GM12878 (cell line): ENCODE measurements around the gene FBLN5. TPM values are rescaled to one million over a fixed set of nuclear protein-coding genes. Genes with fewer than 3 reads are reported as not detected.

Experiments used
- ATAC-seq: fragments of 200-7000 bp; cut with Tn5 transposase; 3 replicates; pipeline ENCODE4 v1.9.1; 2020; ENCODE audit warnings: mild to moderate bottlenecking, moderate library complexity
- BruUV-seq: library from RNA; stranded (reverse); fragments of 400-500 nt; replicated peaks from 2 replicates; lab custom pipeline; 2021; lab: Mats Ljungman, UMichigan
- CTCF ChIA-PET: fragments of 300-600 bp; sonication (Branson Sonifier 250); formaldehyde crosslinking; extraction: SDS; loops from one replicate; lab custom pipeline; 2021; ENCODE audit warnings: inconsistent platforms; lab: Yijun Ruan, JAX
- POLR2A ChIA-PET: fragments of 350-600 bp; formaldehyde crosslinking; extraction: SDS; loops from one replicate; lab custom pipeline; 2021; ENCODE audit warnings: inconsistent platforms; lab: Charles Lee
- RAD21 ChIA-PET: fragments of 300-600 bp; sonication (Branson Sonifier 250); formaldehyde crosslinking; loops from one replicate; lab custom pipeline; 2023; ENCODE audit warnings: antibody characterized with exemption; ENCODE audit not compliant: unreplicated experiment; lab: Charles Lee
- SMC1A ChIA-PET: fragments of 300-600 bp; sonication (Branson Sonifier 250); formaldehyde crosslinking; loops from one replicate; lab custom pipeline; 2023; ENCODE audit not compliant: unreplicated experiment, uncharacterized antibody; lab: Charles Lee
- DNase-seq: peaks from one replicate; pipeline ENCODE4 v3.0.0-alpha.2; 2011; ENCODE audit warnings: low read depth, low spot score
- FAIRE-seq: peaks from 3 replicates; lab custom pipeline; 2011; peaks lifted over from hg19 to GRCh38; lab: Jason Lieb, UNC
- H2AFZ ChIP-seq: 2 replicates; pipeline ENCODE4 v1.6.0; 2011; ENCODE audit warnings: low read depth, low read length, control low read depth; ENCODE audit not compliant: control insufficient read depth
- H3K27ac ChIP-seq: 2 replicates; pipeline ENCODE4 v1.5.1; 2011; ENCODE audit warnings: control low read depth; ENCODE audit not compliant: control insufficient read depth, insufficient read depth
- H3K27me3 ChIP-seq, 2 experiments: replicated peaks in 1 of 2; 2 replicates each; pipeline versions ENCODE4 v1.6.0 to v1.6.1; 2011; ENCODE audit warnings: low read length in 1 of 2; ENCODE audit not compliant: control insufficient read depth in 2 of 2, insufficient read depth in 2 of 2
- H3K36me3 ChIP-seq, 2 experiments: 2 replicates each; pipeline ENCODE4 v1.5.1; 2011; ENCODE audit warnings: low read length in 1 of 2; ENCODE audit not compliant: control insufficient read depth in 2 of 2, insufficient read depth in 2 of 2
- H3K4me1 ChIP-seq: 2 replicates; pipeline ENCODE4 v1.6.1; 2011; ENCODE audit warnings: mild to moderate bottlenecking, low read length, moderate library complexity, mixed read lengths; ENCODE audit not compliant: control insufficient read depth, insufficient read depth
- H3K4me2 ChIP-seq: 2 replicates; pipeline ENCODE4 v1.6.0; 2011; ENCODE audit warnings: control low read depth; ENCODE audit not compliant: control insufficient read depth, insufficient read depth
- H3K4me3 ChIP-seq: fragments of 200-600 bp; sonication (generic); 2 replicates; pipeline ENCODE4 v1.5.1; 2016
- H3K79me2 ChIP-seq: 2 replicates; pipeline ENCODE4 v1.6.0; 2011; ENCODE audit warnings: low read length; ENCODE audit not compliant: control insufficient read depth, insufficient read depth
- H3K9ac ChIP-seq: 2 replicates; pipeline ENCODE4 v1.8.0; 2011; ENCODE audit warnings: low read length, control low read depth, mixed read lengths; ENCODE audit not compliant: control insufficient read depth, insufficient read depth
- H3K9me3 ChIP-seq: replicated peaks from 3 replicates; pipeline ENCODE4 v1.5.1; 2011; ENCODE audit warnings: mild to moderate bottlenecking, low read length; ENCODE audit not compliant: control insufficient read depth, insufficient read depth
- H4K20me1 ChIP-seq: 2 replicates; pipeline ENCODE4 v1.6.0; 2011; ENCODE audit not compliant: control insufficient read depth, insufficient read depth
- ASH2L ChIP-seq: fragments of 300-600, 200-600 bp; sonication (generic); IDR thresholded peaks from 2 replicates; pipeline ENCODE4 v1.6.1; 2017; ENCODE audit warnings: low read depth, mild to moderate bottlenecking, borderline replicate concordance
- CBX5 ChIP-seq: sonication (generic); IDR thresholded peaks from 2 replicates; pipeline ENCODE4 v1.6.1; 2016; ENCODE audit warnings: low read depth, moderate library complexity, mild to moderate bottlenecking, inconsistent platforms
- CHD1 ChIP-seq: IDR thresholded peaks from 2 replicates; pipeline ENCODE4 v1.6.1; 2012; ENCODE audit warnings: low read depth, low read length, improper control_type of control experiment
- EZH2 ChIP-seq: IDR thresholded peaks from 2 replicates; pipeline ENCODE4 v1.6.1; 2012; ENCODE audit warnings: low read depth, mild to moderate bottlenecking, control low read depth, inconsistent platforms, low read length, borderline replicate concordance; ENCODE audit not compliant: control insufficient read depth
- IKZF2 ChIP-seq, 2 experiments: fragments of 450-650 bp; IDR thresholded peaks; 2 replicates each; pipeline ENCODE4 v1.6.1; 2017; ENCODE audit warnings: mild to moderate bottlenecking in 2 of 2, moderate library complexity in 2 of 2
- NBN ChIP-seq: fragments of 450-650 bp; IDR thresholded peaks from 2 replicates; pipeline ENCODE4 v1.6.1; 2016
- NFYB ChIP-seq: IDR thresholded peaks from 2 replicates; pipeline ENCODE4 v1.6.1; 2011; ENCODE audit warnings: low read depth, mild to moderate bottlenecking, low read length, improper control_type of control experiment, moderate library complexity; ENCODE audit not compliant: insufficient read depth
- NRF1 ChIP-seq: conservative IDR thresholded peaks from 2 replicates; pipeline ENCODE4 v1.6.1; 2011; ENCODE audit warnings: mild to moderate bottlenecking, low read depth, low read length, improper control_type of control experiment
- SMC3 ChIP-seq: IDR thresholded peaks from 2 replicates; pipeline ENCODE4 v1.6.1; 2011; ENCODE audit warnings: low read length, improper control_type of control experiment, borderline replicate concordance
- TCF12 ChIP-seq: IDR thresholded peaks from 2 replicates; pipeline ENCODE4 v1.6.1; 2011; ENCODE audit warnings: low read depth, mild to moderate bottlenecking, low read length
- ZNF217 ChIP-seq: fragments of 450-650 bp; IDR thresholded peaks from 2 replicates; pipeline ENCODE4 v1.6.1; 2017; ENCODE audit warnings: antibody characterized with exemption, mild to moderate bottlenecking
- WGBS: methylation state at CpG from one replicate; pipeline ENCODE4 v1.1.6; 2016; ENCODE audit warnings: low lambda C conversion rate; ENCODE audit not compliant: insufficient replicate concordance, insufficient coverage; ENCODE audit errors: missing lambda C conversion rate; 5-methylcytosine and 5-hydroxymethylcytosine counted together
- in situ Hi-C: fragments of 300-500 bp; cut with MboI; formaldehyde crosslinking; loops from 9 replicates; pipeline ENCODE4 v1.14.3; 2018; ENCODE audit warnings: mixed read lengths
- intact Hi-C: fragments of 100-400 bp; cut with micrococcal nuclease; formaldehyde crosslinking; loops from one replicate; pipeline ENCODE4 v1.14.2; 2022; ENCODE audit not compliant: unreplicated experiment
- polyA plus RNA-seq, 11 experiments: library from polyadenylated mRNA; depleted of rRNA in 4 of 11; unstranded in 6 of 11; stranded (reverse) in 5 of 11; fragments of >200 nt; fragmentation: Nextera tagmentation in 4 of 11; fragmentation: Illumina TruSeq in 1 of 11; extraction: Ambion mirVana in 4 of 11; extraction: Trizol in 1 of 11; gene quantifications; 1 replicate in 1 of 11; 2 replicates in 10 of 11; pipeline versions ENCODE4 v1.2.1 to v1.2.3, GENCODE V29; 2011 to 2016; ENCODE audit warnings: inconsistent platforms in 2 of 11, missing spikeins in 2 of 11, low read depth in 1 of 11
- total RNA-seq, 4 experiments: library from RNA; depleted of rRNA in 3 of 4; stranded (reverse); fragments of >200 nt in 3 of 4; fragmentation: Illumina TruSeq in 1 of 4; extraction: Trizol in 1 of 4; gene quantifications; 2 replicates each; pipeline versions ENCODE4 v1.2.1 to v1.2.3, GENCODE V29; 2013 to 2021
- TF ChIP-seq, protein P1 (sequence below): fragments of 450-650 bp; IDR thresholded peaks from 2 replicates; pipeline ENCODE4 v1.6.1; 2017; ENCODE audit warnings: mild to moderate bottlenecking, low read depth, inconsistent platforms; ENCODE audit not compliant: poor library complexity, severe bottlenecking
- TF ChIP-seq, protein P2 (sequence below): fragments of 450-650 bp; formaldehyde crosslinking; IDR thresholded peaks from 2 replicates; pipeline ENCODE4 v1.4.0; 2022; ENCODE audit warnings: mild to moderate bottlenecking, moderate library complexity

Gene FBLN5
- total and polyA plus RNA-seq, 10 of the 15 experiments (the other 5 are each of a cell fraction or from before 2014, with no cell fraction given) = 0.03 to 0.64 (median 0.24) TPM

DNA sequence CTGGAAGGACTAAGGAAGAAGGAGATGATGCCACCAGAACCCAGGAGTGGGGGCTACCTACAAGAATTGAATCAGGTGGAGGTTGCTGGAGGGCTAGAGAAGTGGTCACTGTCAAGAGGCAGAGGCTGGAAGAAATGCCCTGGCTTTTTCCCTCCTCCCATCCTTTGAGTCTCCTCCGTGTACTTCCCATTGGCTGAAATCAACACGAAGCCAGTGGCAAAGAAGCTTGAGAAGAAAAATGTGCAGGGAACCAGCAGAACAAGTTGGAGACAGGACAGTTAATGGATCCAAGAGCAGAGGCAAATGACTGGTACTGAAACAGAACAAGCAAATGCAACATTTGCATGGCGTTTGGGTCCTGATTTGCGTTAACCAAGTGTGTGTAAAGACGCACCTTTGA is 9.1 kb upstream of the FBLN5 start:
- Histone ChIP-seq H3K27ac (no peak overlapping the region), H3K9ac (no peak overlapping the region)
- no peak for TF ChIP-seq NRF1
- TF ChIP-seq, all 136 proteins: peak for 0
- H3K4me3 ChIP-seq = no peak overlapping the region
- no peaks in the 10 kb centered on the region for H3K9me3 ChIP-seq
- H3K36me3 ChIP-seq = no peaks in the 10 kb centered on the region; a peak in 1 of 4 replicates
- intact Hi-C loops (no loop called here), in situ Hi-C loops (no loop called here)
- no peak overlapping the region for H2AFZ ChIP-seq
- FAIRE-seq (no peak), DNase-seq (no peak), ATAC-seq (no peak)
- H3K4me2 ChIP-seq = no peak overlapping the region
- CTCF ChIA-PET = no interaction called here
- no peaks in the 10 kb centered on the region for H3K4me1 ChIP-seq
- POLR2A ChIA-PET = no interaction called here
- H4K20me1 ChIP-seq = no peaks in the 10 kb centered on the region
- RAD21 ChIA-PET = no interaction called here
- whole genome bisulfite sequencing = 60% methylated on average over 5 of the region's 5 CpGs
- no TSS peak for BruUV-seq
- no peaks in the 10 kb centered on the region for H3K79me2 ChIP-seq
- SMC1A ChIA-PET = no interaction called here
- H3K27me3 ChIP-seq = no peaks in the 10 kb centered on the region

DNA sequence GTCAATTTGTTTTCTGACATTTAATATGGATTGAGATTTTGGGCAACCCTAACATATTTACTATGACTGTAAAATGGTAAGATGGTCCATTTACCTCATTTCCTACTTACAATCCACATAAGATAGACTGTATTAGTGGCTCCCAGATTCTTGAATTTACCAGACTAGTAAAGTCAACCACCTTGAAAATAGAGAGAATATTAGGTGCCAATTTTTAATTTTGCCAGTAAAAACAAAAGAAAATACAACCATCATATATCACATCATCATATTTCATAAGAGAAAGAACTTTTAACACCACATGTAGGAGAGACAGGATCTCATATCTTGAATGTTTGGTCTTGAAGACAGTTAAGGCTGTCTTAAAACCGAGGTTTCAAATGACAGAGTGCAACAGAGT is 7.7 kb upstream of the FBLN5 start:
- Histone ChIP-seq H2AFZ (no peak overlapping the region), H3K79me2 (no peaks in the 10 kb centered on the region), H3K4me2 (no peak overlapping the region), H4K20me1 (no peaks in the 10 kb centered on the region), H3K9ac (no peak overlapping the region), H3K27me3 (no peaks in the 10 kb centered on the region), H3K9me3 (no peaks in the 10 kb centered on the region), H3K27ac (no peak overlapping the region), H3K36me3 (no peaks in the 10 kb centered on the region; a peak in 1 of 4 replicates), H3K4me3 (no peak overlapping the region), H3K4me1 (no peaks in the 10 kb centered on the region)
- no TSS peak for BruUV-seq
- SMC1A ChIA-PET = interaction anchor here (1.5 kb wide), 1 partner anchor 9 kb away, joined by 5 read pairs; no protein-coding TSS in a partner anchor
- DNase-seq (no peak), ATAC-seq (no peak), FAIRE-seq (no peak)
- 0% methylated on average over 1 of the region's 1 CpG for WGBS
- RAD21 ChIA-PET = no interaction called here
- CTCF ChIA-PET = interaction anchor here (0.8 kb wide), 1 partner anchor 44 kb away, joined by 6 read pairs; no protein-coding TSS in a partner anchor
- intact Hi-C loops = no loop called here
- POLR2A ChIA-PET = no interaction called here
- in situ Hi-C loops = no loop called here
- TF ChIP-seq CHD1 (no peak), CBX5 (no peak), EZH2 (no peak), TCF12 (no peak), SMC3 (no peak), NFYB (no peak), ZNF217 (no peak), IKZF2 (IDR thresholded peaks at IDR 0.05) (no peak), NBN (no peak), ASH2L (no peak)
- TF ChIP-seq, protein P1, sequence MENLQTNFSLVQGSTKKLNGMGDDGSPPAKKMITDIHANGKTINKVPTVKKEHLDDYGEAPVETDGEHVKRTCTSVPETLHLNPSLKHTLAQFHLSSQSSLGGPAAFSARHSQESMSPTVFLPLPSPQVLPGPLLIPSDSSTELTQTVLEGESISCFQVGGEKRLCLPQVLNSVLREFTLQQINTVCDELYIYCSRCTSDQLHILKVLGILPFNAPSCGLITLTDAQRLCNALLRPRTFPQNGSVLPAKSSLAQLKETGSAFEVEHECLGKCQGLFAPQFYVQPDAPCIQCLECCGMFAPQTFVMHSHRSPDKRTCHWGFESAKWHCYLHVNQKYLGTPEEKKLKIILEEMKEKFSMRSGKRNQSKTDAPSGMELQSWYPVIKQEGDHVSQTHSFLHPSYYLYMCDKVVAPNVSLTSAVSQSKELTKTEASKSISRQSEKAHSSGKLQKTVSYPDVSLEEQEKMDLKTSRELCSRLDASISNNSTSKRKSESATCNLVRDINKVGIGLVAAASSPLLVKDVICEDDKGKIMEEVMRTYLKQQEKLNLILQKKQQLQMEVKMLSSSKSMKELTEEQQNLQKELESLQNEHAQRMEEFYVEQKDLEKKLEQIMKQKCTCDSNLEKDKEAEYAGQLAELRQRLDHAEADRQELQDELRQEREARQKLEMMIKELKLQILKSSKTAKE = no peak
- TF ChIP-seq, protein P2, sequence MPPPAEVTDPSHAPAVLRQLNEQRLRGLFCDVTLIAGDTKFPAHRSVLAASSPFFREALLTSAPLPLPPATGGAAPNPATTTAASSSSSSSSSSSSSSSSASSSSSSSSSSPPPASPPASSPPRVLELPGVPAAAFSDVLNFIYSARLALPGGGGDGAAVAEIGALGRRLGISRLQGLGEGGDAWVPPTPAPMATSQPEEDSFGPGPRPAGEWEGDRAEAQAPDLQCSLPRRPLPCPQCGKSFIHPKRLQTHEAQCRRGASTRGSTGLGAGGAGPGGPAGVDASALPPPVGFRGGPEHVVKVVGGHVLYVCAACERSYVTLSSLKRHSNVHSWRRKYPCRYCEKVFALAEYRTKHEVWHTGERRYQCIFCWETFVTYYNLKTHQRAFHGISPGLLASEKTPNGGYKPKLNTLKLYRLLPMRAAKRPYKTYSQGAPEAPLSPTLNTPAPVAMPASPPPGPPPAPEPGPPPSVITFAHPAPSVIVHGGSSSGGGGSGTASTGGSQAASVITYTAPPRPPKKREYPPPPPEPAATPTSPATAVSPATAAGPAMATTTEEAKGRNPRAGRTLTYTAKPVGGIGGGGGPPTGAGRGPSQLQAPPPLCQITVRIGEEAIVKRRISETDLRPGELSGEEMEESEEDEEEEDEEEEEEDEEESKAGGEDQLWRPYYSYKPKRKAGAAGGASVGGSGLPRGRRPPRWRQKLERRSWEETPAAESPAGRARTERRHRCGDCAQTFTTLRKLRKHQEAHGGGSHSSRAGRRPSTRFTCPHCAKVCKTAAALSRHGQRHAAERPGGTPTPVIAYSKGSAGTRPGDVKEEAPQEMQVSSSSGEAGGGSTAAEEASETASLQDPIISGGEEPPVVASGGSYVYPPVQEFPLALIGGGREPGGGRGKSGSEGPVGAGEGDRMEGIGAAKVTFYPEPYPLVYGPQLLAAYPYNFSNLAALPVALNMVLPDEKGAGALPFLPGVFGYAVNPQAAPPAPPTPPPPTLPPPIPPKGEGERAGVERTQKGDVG (CRISPR knock-in tag) = no peak
